ENCODE results near the gene ZNRF3. TPM values are rescaled to one million over a fixed set of nuclear protein-coding genes. Genes with fewer than 3 reads are reported as not detected.

ZNRF3 gene
- polyA plus RNA-seq, 3 donors, result 0.13 TPM; not detected in 2

DNA sequence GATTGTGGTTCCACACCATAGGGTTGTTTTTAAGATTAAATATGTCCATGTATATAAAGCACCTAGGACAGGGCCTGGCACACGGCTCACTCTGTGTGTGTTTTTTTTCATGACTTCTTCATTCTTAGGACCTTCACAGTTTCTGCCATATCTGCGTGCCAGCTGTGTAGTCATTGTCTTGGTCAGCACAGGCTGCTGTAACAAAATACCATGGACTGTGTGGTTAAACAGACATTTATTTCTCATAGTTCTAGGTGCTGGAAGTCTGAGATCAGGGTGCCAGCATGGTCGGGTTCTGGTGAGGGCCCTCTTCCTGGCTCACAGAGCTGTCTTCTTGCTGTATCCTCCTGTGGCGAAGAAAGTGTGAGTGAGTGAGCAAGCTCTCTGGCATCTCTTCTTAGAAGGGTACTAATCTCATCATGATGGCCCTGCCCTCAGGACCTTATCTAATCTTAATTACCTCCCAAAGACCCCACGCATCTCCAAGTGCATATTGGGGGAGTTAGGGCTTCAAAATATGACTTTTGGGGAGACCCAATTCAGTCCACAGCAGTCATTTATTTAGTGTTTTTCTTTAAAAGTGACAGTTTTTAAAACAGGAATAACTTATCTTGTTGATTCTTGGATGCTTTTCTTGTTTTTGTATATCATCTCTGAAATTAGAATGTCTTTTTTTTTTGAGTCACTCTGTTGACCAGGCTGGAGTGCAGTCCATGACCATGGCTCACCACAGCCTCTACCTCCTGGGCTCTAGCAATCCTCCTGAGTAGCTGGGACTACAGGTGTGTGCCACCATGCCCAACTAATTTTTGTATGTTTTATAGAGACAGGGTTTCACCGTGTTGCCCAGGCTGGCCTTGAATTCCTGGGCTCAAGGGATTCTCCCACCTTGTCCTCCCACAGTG is 70.9 kb downstream of the ZNRF3 start:
- Histone ChIP-seq H3K27ac (ENCODE audit: low read depth in 1 of 2, low read length in 2 of 2) (no peak overlapping the region), H3K27me3 (ENCODE audit: control insufficient read depth in 2 of 2, insufficient read depth in 2 of 2, low read length in 2 of 2) (peaks cover 4 to 17% of the 10 kb centered on the region in 2 donors), H3K4me2 (replicated peaks; ENCODE audit: extremely low read depth, low read length, poor library complexity, severe bottlenecking) (no peak overlapping the region), H3K4me3 (replicated peaks in 1 of 3; ENCODE audit: low read depth in 2 of 3, low read length in 3 of 3) (no peak overlapping the region), H3K9ac (ENCODE audit: insufficient read depth, low read length, poor library complexity, severe bottlenecking) (no peak overlapping the region), H3K36me3 (replicated peaks in 1 of 2; ENCODE audit: control insufficient read depth in 1 of 2, insufficient read depth in 2 of 2, low read length in 2 of 2) (no peaks in the 10 kb centered on the region), H3K9me3 (replicated peaks in 1 of 2; ENCODE audit: control insufficient read depth in 1 of 2, insufficient read depth in 1 of 2, low read length in 2 of 2) (no peaks in the 10 kb centered on the region), H2AFZ (ENCODE audit: insufficient read depth, low read depth, low read length, poor library complexity, severe bottlenecking) (no peak overlapping the region), H4K20me1 (ENCODE audit: insufficient read depth, low read length) (no peaks in the 10 kb centered on the region), H3K4me1 (ENCODE audit: control insufficient read depth in 1 of 2, insufficient read depth in 2 of 2, low read length in 2 of 2) (peaks cover 9 to 13% of the 10 kb centered on the region in 2 donors), H3K79me2 (ENCODE audit: insufficient read depth, low read length) (no peaks in the 10 kb centered on the region)
- 57% methylated on average over 2 of the region's 6 CpGs for WGBS (ENCODE audit: insufficient coverage)
- Mint-ChIP-seq H3K4me3 (peak overlapping the region in 1 of 2 donors; percentile 7), H3K36me3 (no peaks in the 10 kb centered on the region), H3K4me1 (peaks cover 22% of the 10 kb centered on the region), H3K9me3 (peaks cover 0 to 3% (median 0%) of the 10 kb centered on the region in 7 donors), H3K27me3 (ENCODE audit: low read depth in 3 of 3) (peaks cover 23 to 43% (median 31%) of the 10 kb centered on the region in 3 donors), H3K27ac (no peak overlapping the region)
- DNase-seq, result no peak
- no peak for TF ChIP-seq CTCF (IDR thresholded peaks at IDR 0.05)
- intact Hi-C loops (cut with micrococcal nuclease), result no loop called here

GRCh38 chr22:28955817-28956216 is 72.4 kb downstream of the ZNRF3 start:
- H3K79me2 ChIP-seq (ENCODE audit: insufficient read depth, low read length), result no peaks in the 10 kb centered on the region
- intact Hi-C loops (cut with micrococcal nuclease), result no loop called here
- peak overlapping the region in 1 of 7 donors; percentile 37 for H3K27ac Mint-ChIP-seq

More at GRCh38 chr22:28955817-28956216, 72.4 kb downstream of the ZNRF3 start:
- Histone ChIP-seq H3K9ac (ENCODE audit: insufficient read depth, low read length, poor library complexity, severe bottlenecking) (no peak overlapping the region), H3K4me1 (ENCODE audit: control insufficient read depth in 1 of 2, insufficient read depth in 2 of 2, low read length in 2 of 2) (peaks cover 9 to 13% of the 10 kb centered on the region in 2 donors), H3K36me3 (replicated peaks in 1 of 2; ENCODE audit: control insufficient read depth in 1 of 2, insufficient read depth in 2 of 2, low read length in 2 of 2) (no peaks in the 10 kb centered on the region), H3K9me3 (replicated peaks in 1 of 2; ENCODE audit: control insufficient read depth in 1 of 2, insufficient read depth in 1 of 2, low read length in 2 of 2) (no peaks in the 10 kb centered on the region), H3K4me2 (replicated peaks; ENCODE audit: extremely low read depth, low read length, poor library complexity, severe bottlenecking) (no peak overlapping the region), H3K27ac (ENCODE audit: low read depth in 1 of 2, low read length in 2 of 2) (no peak overlapping the region), H3K4me3 (replicated peaks in 1 of 3; ENCODE audit: low read depth in 2 of 3, low read length in 3 of 3) (no peak overlapping the region), H4K20me1 (ENCODE audit: insufficient read depth, low read length) (no peaks in the 10 kb centered on the region), H2AFZ (ENCODE audit: insufficient read depth, low read depth, low read length, poor library complexity, severe bottlenecking) (no peak overlapping the region), H3K27me3 (ENCODE audit: control insufficient read depth in 2 of 2, insufficient read depth in 2 of 2, low read length in 2 of 2) (peaks cover 10 to 29% of the 10 kb centered on the region in 2 donors)
- no peak for TF ChIP-seq CTCF (IDR thresholded peaks at IDR 0.05)
- Mint-ChIP-seq H3K4me3 (peak overlapping the region in 1 of 2 donors; percentile 61), H3K4me1 (peaks cover 16% of the 10 kb centered on the region), H3K36me3 (no peaks in the 10 kb centered on the region), H3K27me3 (ENCODE audit: low read depth in 3 of 3) (peaks cover 31 to 50% (median 40%) of the 10 kb centered on the region in 3 donors), H3K9me3 (peaks cover 0 to 3% (median 0%) of the 10 kb centered on the region in 7 donors)
- no peak for DNase-seq
- WGBS (ENCODE audit: insufficient coverage), result 0% methylated on average over 4 of the region's 5 CpGs
